Lower leg skin (tissue), 4 donors: ENCODE data around the gene SYN1. TPM values are rescaled to one million over a fixed set of nuclear protein-coding genes. Genes with fewer than 3 reads are reported as not detected.

Source experiments
- DNase-seq, 2 donors: peaks; one replicate each; pipeline ENCODE4 v3.0.0-alpha.2; 2019; ENCODE audit warnings: low spot score in 2 of 2
- H3K4me3 ChIP-seq: fragments of 200-600 bp; sonication (generic); 2 replicates; pipeline ENCODE4 v1.5.1; 2017; ENCODE audit warnings: mild to moderate bottlenecking, low read depth; ENCODE audit not compliant: poor library complexity, severe bottlenecking
- CTCF ChIP-seq, 3 donors: fragments of 450-650 bp; IDR thresholded peaks; one replicate each; pipeline ENCODE4 v1.5.1; 2016; ENCODE audit warnings: antibody characterized with exemption in 3 of 3, mild to moderate bottlenecking in 3 of 3, moderate library complexity in 2 of 3
- POLR2A ChIP-seq, 2 donors: fragments of 450-650 bp; IDR thresholded peaks; one replicate each; pipeline ENCODE4 v1.6.1; 2016 to 2017; ENCODE audit warnings: antibody characterized with exemption in 2 of 2, mild to moderate bottlenecking in 1 of 2, moderate library complexity in 1 of 2
- WGBS, 2 donors: methylation state at CpG; one replicate each; pipeline ENCODE4 v1.1.5; 2018; 5-methylcytosine and 5-hydroxymethylcytosine counted together
- intact Hi-C: fragments of 100-400 bp; cut with DNase I; formaldehyde crosslinking; loops from one replicate; pipeline ENCODE4 v1.15.0; 2023; ENCODE audit warnings: low total_unique reads
- total RNA-seq, 4 donors: library from RNA; depleted of rRNA; stranded (reverse); fragments of >200 nt; gene quantifications; one replicate each; pipeline ENCODE4 v1.1.0, GENCODE V29; 2016

SYN1 gene
- total RNA-seq, 4 donors from 2014 or later, result 0.10 to 0.72 (median 0.61) TPM; not detected in 1

GRCh38 chrX:47581731-47582647, 37.7 kb downstream of the SYN1 start, which contains the start of gene TIMP1:
TIMP1 (plus strand) TSS chrX:47582436; CDS start chrX:47583416, 980 bp downstream.
- TF ChIP-seq CTCF (IDR thresholded peaks at IDR 0.05) (no peak), POLR2A (IDR thresholded peaks at IDR 0.05) (no peak)
- intact Hi-C loops, result no loop called here
- H3K4me3 ChIP-seq, result no peak within 1 kb of the TSS
- WGBS, 2 donors, result 6 to 37% methylated on average over 16 to 28 of the region's 28 CpGs
- DNase-seq, result peak; percentile 86 to 97

- intact Hi-C loops, result no loop called here
- H3K4me3 ChIP-seq, result no peak overlapping the region
- 49 to 53% methylated on average over 7 to 9 of the region's 9 CpGs for WGBS, 2 donors
- no peak for TF ChIP-seq CTCF (IDR thresholded peaks at IDR 0.05)
- TF ChIP-seq POLR2A (IDR thresholded peaks at IDR 0.05), result no peak
- DNase-seq, result no peak
These were observed 40.1 kb downstream of the SYN1 start for GRCh38 chrX:47579537-47579936.

GRCh38 chrX:47578692-47579091, 41.0 kb downstream of the SYN1 start:
- TF ChIP-seq POLR2A (IDR thresholded peaks at IDR 0.05), result no peak
- no peak for TF ChIP-seq CTCF (IDR thresholded peaks at IDR 0.05)
- WGBS, 2 donors, result 27 to 54% methylated on average over 11 to 16 of the region's 16 CpGs
- intact Hi-C loops, result no loop called here
- H3K4me3 ChIP-seq, result no peak overlapping the region
- DNase-seq, result no peak

GRCh38 chrX:47577901-47578300, 41.8 kb downstream of the SYN1 start:
- intact Hi-C loops, result no loop called here
- DNase-seq, result no peak

GRCh38 chrX:47577424-47577823, 42.2 kb downstream of the SYN1 start:
- WGBS, 2 donors, result 42 to 60% methylated on average over 7 to 9 of the region's 9 CpGs
- TF ChIP-seq POLR2A (IDR thresholded peaks at IDR 0.05) (no peak), CTCF (IDR thresholded peaks at IDR 0.05) (no peak)
- H3K4me3 ChIP-seq, result no peak overlapping the region
- no peak for DNase-seq
- intact Hi-C loops, result no loop called here

More at GRCh38 chrX:47577901-47578300, 41.8 kb downstream of the SYN1 start:
- 72 to 75% methylated on average over 2 to 3 of the region's 3 CpGs for WGBS, 2 donors
- H3K4me3 ChIP-seq, result no peak overlapping the region
- no peak for TF ChIP-seq POLR2A (IDR thresholded peaks at IDR 0.05)
- TF ChIP-seq CTCF (IDR thresholded peaks at IDR 0.05), result no peak
